A673 (cell line): Measurements from ENCODE around the gene LRRIQ4. TPM values are rescaled to one million over a fixed set of nuclear protein-coding genes. Genes with fewer than 3 reads are reported as not detected.

Source experiments
- BruUV-seq: library from RNA; stranded (reverse); fragments of 400-500 nt; replicated peaks from 2 replicates; lab custom pipeline; 2021; lab: Mats Ljungman, UMichigan
- CTCF ChIA-PET: fragments of 300-600 bp; sonication (Branson Sonifier 250); formaldehyde crosslinking; loops from one replicate; lab custom pipeline; 2022; ENCODE audit warnings: antibody characterized with exemption; lab: Charles Lee
- POLR2A ChIA-PET: fragments of 300-600 bp; sonication (Branson Sonifier 250); formaldehyde crosslinking; loops from one replicate; lab custom pipeline; 2022; ENCODE audit warnings: antibody characterized with exemption; ENCODE audit not compliant: low non-redundant PET; lab: Charles Lee
- DNase-seq: peaks from one replicate; pipeline ENCODE4 v3.0.0-alpha.2; 2015; ENCODE audit warnings: low spot score
- H3K27ac ChIP-seq: fragments of 200-600 bp; sonication (generic); 2 replicates; pipeline ENCODE4 v1.5.1; 2016; ENCODE audit warnings: mixed run types, low read depth, mild to moderate bottlenecking, mixed read lengths, antibody characterized with exemption, low read length; ENCODE audit not compliant: poor library complexity, severe bottlenecking
- H3K27me3 ChIP-seq: fragments of 200-600 bp; sonication (generic); replicated peaks from 2 replicates; pipeline ENCODE4 v1.6.1; 2017; ENCODE audit warnings: mixed run types, low read depth, mild to moderate bottlenecking, mixed read lengths, antibody characterized with exemption, low read length; ENCODE audit not compliant: insufficient read depth, poor library complexity
- H3K36me3 ChIP-seq: fragments of 200-600 bp; sonication (generic); 2 replicates; pipeline ENCODE4 v1.6.1; 2016; ENCODE audit warnings: mixed run types, mild to moderate bottlenecking, mixed read lengths, antibody characterized with exemption, low read length; ENCODE audit not compliant: insufficient read depth, poor library complexity, severe bottlenecking
- H3K4me1 ChIP-seq: fragments of 200-600 bp; sonication (generic); 2 replicates; pipeline ENCODE4 v1.6.1; 2017; ENCODE audit warnings: mixed run types, mild to moderate bottlenecking, mixed read lengths, antibody characterized with exemption, low read length; ENCODE audit not compliant: insufficient read depth, poor library complexity, severe bottlenecking
- H3K4me3 ChIP-seq: fragments of 200-600 bp; sonication (generic); 2 replicates; pipeline ENCODE4 v1.5.1; 2016; ENCODE audit warnings: low read depth, mixed run types, mild to moderate bottlenecking, mixed read lengths, low read length; ENCODE audit not compliant: poor library complexity, severe bottlenecking
- H3K9me3 ChIP-seq: fragments of 200-600 bp; sonication (generic); 2 replicates; pipeline ENCODE4 v1.6.1; 2016; ENCODE audit warnings: mixed run types, low read depth, mild to moderate bottlenecking, mixed read lengths, antibody characterized with exemption, low read length; ENCODE audit not compliant: poor library complexity, severe bottlenecking
- CTCF ChIP-seq: fragments of 300-800, 200-600 bp; sonication (generic); conservative IDR thresholded peaks from 2 replicates; pipeline ENCODE4 v1.5.1; 2017; ENCODE audit warnings: low read depth, mild to moderate bottlenecking, antibody characterized with exemption, low read length, moderate library complexity, mixed read lengths
- EZH2 ChIP-seq: fragments of 200-600 bp; sonication (generic); IDR thresholded peaks from 2 replicates; pipeline ENCODE4 v1.6.1; 2017; ENCODE audit warnings: borderline replicate concordance, low read depth, mild to moderate bottlenecking, mixed read lengths, antibody characterized with exemption, low read length; ENCODE audit not compliant: poor library complexity, severe bottlenecking
- intact Hi-C: fragments of 100-400 bp; cut with micrococcal nuclease; formaldehyde crosslinking; loops from one replicate; pipeline ENCODE4 v1.10.0; 2022; ENCODE audit not compliant: unreplicated experiment
- total RNA-seq: library from RNA; stranded (reverse); gene quantifications from 2 replicates; pipeline ENCODE4 v1.2.3, GENCODE V29; 2021

Gene LRRIQ4
- total RNA-seq, 1 experiment from 2014 or later: 0.15 TPM

DNA sequence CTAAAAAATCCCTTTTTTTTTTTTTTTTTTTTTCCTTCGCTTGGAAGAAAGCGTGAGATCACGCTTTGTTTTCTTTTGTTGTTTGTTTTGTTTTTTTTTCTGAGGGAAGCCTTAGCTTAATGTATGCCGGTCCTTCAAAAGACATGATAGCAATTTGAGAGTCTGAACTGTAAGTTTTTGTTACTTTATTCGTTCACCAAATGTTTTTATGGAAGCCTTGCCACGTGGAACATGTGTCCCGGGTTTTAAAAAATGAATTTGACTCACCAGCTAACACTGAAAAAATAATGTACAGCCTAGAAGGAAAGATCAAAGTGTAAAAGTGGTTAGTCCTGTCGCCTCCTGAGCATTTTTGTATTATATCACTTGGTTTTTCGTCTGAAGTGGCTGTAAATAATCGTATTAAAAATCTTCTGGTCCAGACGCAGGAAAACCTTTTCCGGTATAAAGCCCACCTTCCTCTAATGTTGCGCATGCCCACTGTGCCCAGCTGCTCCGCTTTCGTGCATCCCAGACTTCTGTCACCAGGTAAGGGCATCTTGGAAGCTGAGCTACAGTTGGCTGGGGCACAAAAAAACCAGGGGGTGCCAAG, 40.3 kb upstream of the LRRIQ4 start:
- Histone ChIP-seq H3K27me3 (no peaks in the 10 kb centered on the region), H3K27ac (peak overlapping the region; percentile 97), H3K4me1 (peaks cover 18% of the 10 kb centered on the region), H3K9me3 (no peaks in the 10 kb centered on the region), H3K36me3 (peaks cover 25% of the 10 kb centered on the region), H3K4me3 (peak overlapping the region; percentile 76)
- BruUV-seq: no TSS peak
- ChIA-PET POLR2A (no interaction called here), CTCF (interaction anchor here (0.6 to 1.0 kb wide), 2 partner anchors 9 to 18 kb away, joined by 5 to 11 read pairs; no protein-coding TSS in a partner anchor)
- no peak for TF ChIP-seq EZH2
- TF ChIP-seq CTCF: no peak
- intact Hi-C loops: no loop called here
- peak; percentile 84 for DNase-seq

DNA sequence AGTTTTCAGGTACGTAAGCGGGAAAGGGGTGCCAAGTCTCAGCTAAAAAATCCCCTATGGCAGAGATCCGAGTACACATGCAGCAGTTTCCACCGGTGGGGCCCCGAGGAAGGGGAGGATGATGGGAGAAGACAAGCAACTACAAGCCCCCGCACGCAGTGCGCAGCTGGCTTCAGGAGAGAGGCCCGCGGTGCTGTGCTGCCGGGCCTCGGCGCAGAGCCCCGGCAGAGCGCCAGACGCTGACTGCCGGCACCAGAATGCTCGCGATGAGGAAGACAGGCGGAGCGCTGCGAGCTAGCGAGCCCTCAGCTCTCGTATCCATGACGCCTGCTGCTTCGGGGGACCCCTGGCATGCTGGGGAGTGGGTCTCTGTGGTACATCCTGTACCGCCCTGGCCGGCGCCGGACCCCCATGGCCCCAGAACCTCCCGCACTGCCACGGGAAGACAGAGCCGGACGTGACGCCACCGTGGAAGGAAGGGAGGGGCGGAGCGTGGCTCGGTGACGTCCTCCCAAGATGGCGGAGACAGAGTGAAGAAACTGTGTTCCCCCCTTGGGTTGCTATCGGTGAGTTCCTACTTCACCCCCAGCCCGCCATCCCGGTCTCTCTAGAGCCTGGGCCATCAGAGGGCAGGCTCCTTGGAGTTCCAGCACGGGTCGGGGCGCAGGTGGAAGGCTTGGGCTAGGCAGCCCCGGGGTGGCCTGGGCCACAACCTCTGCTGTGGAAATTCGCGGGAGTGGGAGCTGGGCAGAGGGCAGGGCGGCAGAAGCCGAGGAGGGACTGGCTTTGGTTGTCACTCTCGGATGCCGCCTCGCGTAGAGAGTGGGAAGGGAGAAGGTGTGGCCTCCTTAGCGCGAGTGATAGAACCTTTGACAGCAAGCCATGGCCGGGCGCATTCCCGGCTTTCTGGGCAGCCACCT, 39.5 kb upstream of the LRRIQ4 start, which contains the start of gene MYNN:
TSS of gene MYNN (plus strand) at position 500 of the 920 bp plus-strand sequence. CDS start 900 bp downstream, outside the sequence.
- DNase-seq: peak; percentile 95
- peak within 1 kb of the TSS; percentile 97 for H3K27ac ChIP-seq
- POLR2A ChIA-PET: no interaction called here
- intact Hi-C loops: no loop called here
- CTCF ChIA-PET: no interaction called here
- H3K36me3 ChIP-seq: peaks cover 33% of the 10 kb centered on the region
- H3K27me3 ChIP-seq: no peaks in the 10 kb centered on the region
- H3K4me1 ChIP-seq: peaks cover 18% of the 10 kb centered on the region
- H3K4me3 ChIP-seq: peak within 1 kb of the TSS; percentile 76
- TF ChIP-seq EZH2 (no peak), CTCF (no peak)
- no peaks in the 10 kb centered on the region for H3K9me3 ChIP-seq
- TSS peak; percentile 95 for BruUV-seq

DNA sequence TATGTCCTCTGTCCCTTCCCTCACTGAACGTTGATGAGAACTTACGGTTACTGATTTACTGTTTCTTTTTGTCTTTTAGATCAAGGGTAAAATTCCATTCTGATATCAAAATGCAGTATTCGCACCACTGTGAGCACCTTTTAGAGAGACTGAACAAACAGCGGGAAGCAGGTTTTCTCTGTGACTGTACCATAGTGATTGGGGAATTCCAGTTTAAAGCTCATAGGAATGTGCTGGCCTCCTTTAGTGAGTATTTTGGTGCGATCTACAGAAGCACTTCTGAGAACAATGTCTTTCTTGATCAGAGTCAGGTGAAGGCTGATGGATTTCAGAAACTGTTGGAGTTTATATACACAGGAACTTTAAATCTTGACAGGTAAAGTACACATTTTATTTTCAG, 38.5 kb upstream of the LRRIQ4 start:
- intact Hi-C loops: no loop called here
- Histone ChIP-seq H3K27me3 (no peaks in the 10 kb centered on the region), H3K9me3 (no peaks in the 10 kb centered on the region), H3K4me3 (peak overlapping the region; percentile 76), H3K36me3 (peaks cover 43% of the 10 kb centered on the region), H3K27ac (peak overlapping the region; percentile 97), H3K4me1 (peaks cover 18% of the 10 kb centered on the region)
- no peak for DNase-seq
- POLR2A ChIA-PET: no interaction called here
- no peak for TF ChIP-seq CTCF
- no peak for TF ChIP-seq EZH2
- CTCF ChIA-PET: no interaction called here
- BruUV-seq: TSS peak; percentile 32
